Neural progenitor cell (in vitro differentiated cells): ENCODE measurements around the gene ZBTB4.

ENCODE experiments used
- EZH2 ChIP-seq: fragments of 200-600 bp; sonication (generic); IDR thresholded peaks from 2 replicates; pipeline ENCODE4 v1.6.1; 2017; ENCODE audit warnings: antibody characterized with exemption, mild to moderate bottlenecking, moderate library complexity
- EZH2phosphoT487 ChIP-seq: fragments of 200-600 bp; sonication (generic); IDR thresholded peaks from 2 replicates; pipeline ENCODE4 v1.6.1; 2017; ENCODE audit warnings: antibody characterized with exemption
- TF ChIP-seq, protein P1 (sequence below): fragments of 200-600 bp; sonication (generic); IDR thresholded peaks from 2 replicates; pipeline ENCODE4 v1.5.1; 2017; ENCODE audit warnings: antibody characterized with exemption, mild to moderate bottlenecking

DNA sequence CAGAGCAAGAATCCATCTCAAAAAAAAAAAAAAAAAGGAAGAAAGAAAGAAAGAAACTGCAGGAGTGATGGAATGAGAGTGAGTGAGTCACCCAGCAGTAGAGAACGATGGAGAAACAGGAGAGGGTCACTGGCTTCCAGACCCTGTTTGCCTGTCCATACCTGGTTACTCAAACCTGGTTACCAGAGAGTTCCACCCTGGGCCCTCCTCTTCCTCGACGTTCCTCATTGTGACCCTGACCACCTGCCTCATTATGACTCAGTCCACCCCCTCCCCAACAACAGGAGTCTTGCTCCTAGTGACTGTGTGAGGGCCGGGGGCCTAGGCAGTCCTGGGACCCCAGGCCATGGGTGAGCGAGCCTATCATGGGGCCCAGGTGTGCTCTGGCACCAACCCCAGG lies 50.9 kb downstream of the ZBTB4 start, which contains the start of gene SPEM3:
- TF ChIP-seq, protein P1, sequence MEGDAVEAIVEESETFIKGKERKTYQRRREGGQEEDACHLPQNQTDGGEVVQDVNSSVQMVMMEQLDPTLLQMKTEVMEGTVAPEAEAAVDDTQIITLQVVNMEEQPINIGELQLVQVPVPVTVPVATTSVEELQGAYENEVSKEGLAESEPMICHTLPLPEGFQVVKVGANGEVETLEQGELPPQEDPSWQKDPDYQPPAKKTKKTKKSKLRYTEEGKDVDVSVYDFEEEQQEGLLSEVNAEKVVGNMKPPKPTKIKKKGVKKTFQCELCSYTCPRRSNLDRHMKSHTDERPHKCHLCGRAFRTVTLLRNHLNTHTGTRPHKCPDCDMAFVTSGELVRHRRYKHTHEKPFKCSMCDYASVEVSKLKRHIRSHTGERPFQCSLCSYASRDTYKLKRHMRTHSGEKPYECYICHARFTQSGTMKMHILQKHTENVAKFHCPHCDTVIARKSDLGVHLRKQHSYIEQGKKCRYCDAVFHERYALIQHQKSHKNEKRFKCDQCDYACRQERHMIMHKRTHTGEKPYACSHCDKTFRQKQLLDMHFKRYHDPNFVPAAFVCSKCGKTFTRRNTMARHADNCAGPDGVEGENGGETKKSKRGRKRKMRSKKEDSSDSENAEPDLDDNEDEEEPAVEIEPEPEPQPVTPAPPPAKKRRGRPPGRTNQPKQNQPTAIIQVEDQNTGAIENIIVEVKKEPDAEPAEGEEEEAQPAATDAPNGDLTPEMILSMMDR = no peak
- no peak for TF ChIP-seq EZH2phosphoT487
- no peak for TF ChIP-seq EZH2
